HEK293 (cell line): ENCODE results near the gene MED15.
A peak's percentile ranks its signal among the peaks of the same experiment; 100 is the strongest.

ENCODE experiments used
- CTCF ChIA-PET: fragments of 350-600 bp; formaldehyde crosslinking; extraction: SDS; loops from one replicate; lab custom pipeline; 2021; ENCODE audit warnings: antibody characterized with exemption; lab: Yijun Ruan, JAX
- POLR2A ChIA-PET: fragments of 300-600 bp; formaldehyde crosslinking; extraction: SDS; loops from one replicate; lab custom pipeline; 2020; ENCODE audit warnings: antibody characterized with exemption, inconsistent platforms; lab: Yijun Ruan, JAX
- H3K27ac ChIP-seq: fragments of 200-500 bp; sonication (Bioruptor generic); 2 replicates; pipeline ENCODE4 v1.5.1; 2014; ENCODE audit warnings: low read depth, low read length, control low read depth, inconsistent platforms; ENCODE audit errors: extremely low read depth
- H3K36me3 ChIP-seq, 2 experiments: fragments of 200-500 bp in 1 of 2; sonication (Bioruptor generic) in 1 of 2; 1 replicate in 1 of 2; 2 replicates in 1 of 2; pipeline ENCODE4 v1.5.1; 2014 to 2017; ENCODE audit warnings: inconsistent platforms in 2 of 2, low read length in 2 of 2; ENCODE audit not compliant: control insufficient read depth in 2 of 2, insufficient read depth in 1 of 2
- H3K4me1 ChIP-seq: fragments of 200-500 bp; sonication (Bioruptor generic); 2 replicates; pipeline ENCODE4 v1.5.1; 2014; ENCODE audit warnings: mild to moderate bottlenecking, low read length, inconsistent platforms; ENCODE audit not compliant: control insufficient read depth, insufficient read depth
- H3K4me3 ChIP-seq: 2 replicates; pipeline ENCODE4 v1.5.1; 2011; ENCODE audit warnings: low read depth, mild to moderate bottlenecking, control low read depth, low read length, moderate library complexity
- H3K9me3 ChIP-seq: fragments of 200-500 bp; sonication (Bioruptor generic); 2 replicates; pipeline ENCODE4 v1.5.1; 2014; ENCODE audit warnings: low read depth, low read length, inconsistent platforms; ENCODE audit not compliant: control insufficient read depth, insufficient read depth
- KLF16 ChIP-seq: fragments of 450-650 bp; formaldehyde crosslinking; IDR thresholded peaks from 2 replicates; pipeline ENCODE4 v1.5.1; 2017; ENCODE audit warnings: missing biosample characterization, missing genetic modification characterization
- PRDM2 ChIP-seq: fragments of 450-650 bp; formaldehyde crosslinking; IDR thresholded peaks from 2 replicates; pipeline ENCODE4 v1.5.1; 2016; ENCODE audit warnings: missing biosample characterization, missing genetic modification characterization, borderline replicate concordance
- PRDM6 ChIP-seq: fragments of 450-650 bp; formaldehyde crosslinking; IDR thresholded peaks from 2 replicates; pipeline ENCODE4 v1.5.1; 2017; ENCODE audit warnings: missing biosample characterization, missing genetic modification characterization
- ZNF155 ChIP-seq: fragments of 450-650 bp; formaldehyde crosslinking; IDR thresholded peaks from 2 replicates; pipeline ENCODE4 v1.5.1; 2016; ENCODE audit warnings: missing biosample characterization, missing genetic modification characterization
- ZNF324 ChIP-seq: fragments of 450-650 bp; formaldehyde crosslinking; IDR thresholded peaks from 2 replicates; pipeline ENCODE4 v1.5.1; 2016; ENCODE audit warnings: missing biosample characterization, missing genetic modification characterization
- ZNF571 ChIP-seq: fragments of 450-650 bp; formaldehyde crosslinking; IDR thresholded peaks from 2 replicates; pipeline ENCODE4 v1.5.0; 2017; ENCODE audit warnings: missing biosample characterization, missing genetic modification characterization
- ZNF660 ChIP-seq: fragments of 450-650 bp; IDR thresholded peaks from 2 replicates; pipeline ENCODE4 v1.5.1; 2018; ENCODE audit warnings: missing biosample characterization, mild to moderate bottlenecking, missing genetic modification characterization
- TF ChIP-seq, protein P1 (sequence below): fragments of 450-650 bp; formaldehyde crosslinking; IDR thresholded peaks from 2 replicates; pipeline ENCODE4 v1.5.1; 2016; ENCODE audit warnings: missing biosample characterization, missing genetic modification characterization
- TF ChIP-seq, protein P2 (sequence below): fragments of 450-650 bp; formaldehyde crosslinking; IDR thresholded peaks from 2 replicates; pipeline ENCODE4 v1.5.1; 2017; ENCODE audit warnings: missing biosample characterization, missing genetic modification characterization

The MED15 gene

GRCh38 chr22:20536590-20537324 is 29.3 kb downstream of the MED15 start:
- Histone ChIP-seq H3K4me3 (no peak overlapping the region), H3K27ac (no peak overlapping the region), H3K36me3 (peaks cover 17 to 59% of the 10 kb centered on the region in 2 experiments)
- CTCF ChIA-PET = interaction anchor here (3.2 kb wide), 1 partner anchor 27 kb away, joined by 19 read pairs; no protein-coding TSS in a partner anchor
- TF ChIP-seq ZNF571 (tag by site-specific recombination) = no peak
- TF ChIP-seq, protein P1, sequence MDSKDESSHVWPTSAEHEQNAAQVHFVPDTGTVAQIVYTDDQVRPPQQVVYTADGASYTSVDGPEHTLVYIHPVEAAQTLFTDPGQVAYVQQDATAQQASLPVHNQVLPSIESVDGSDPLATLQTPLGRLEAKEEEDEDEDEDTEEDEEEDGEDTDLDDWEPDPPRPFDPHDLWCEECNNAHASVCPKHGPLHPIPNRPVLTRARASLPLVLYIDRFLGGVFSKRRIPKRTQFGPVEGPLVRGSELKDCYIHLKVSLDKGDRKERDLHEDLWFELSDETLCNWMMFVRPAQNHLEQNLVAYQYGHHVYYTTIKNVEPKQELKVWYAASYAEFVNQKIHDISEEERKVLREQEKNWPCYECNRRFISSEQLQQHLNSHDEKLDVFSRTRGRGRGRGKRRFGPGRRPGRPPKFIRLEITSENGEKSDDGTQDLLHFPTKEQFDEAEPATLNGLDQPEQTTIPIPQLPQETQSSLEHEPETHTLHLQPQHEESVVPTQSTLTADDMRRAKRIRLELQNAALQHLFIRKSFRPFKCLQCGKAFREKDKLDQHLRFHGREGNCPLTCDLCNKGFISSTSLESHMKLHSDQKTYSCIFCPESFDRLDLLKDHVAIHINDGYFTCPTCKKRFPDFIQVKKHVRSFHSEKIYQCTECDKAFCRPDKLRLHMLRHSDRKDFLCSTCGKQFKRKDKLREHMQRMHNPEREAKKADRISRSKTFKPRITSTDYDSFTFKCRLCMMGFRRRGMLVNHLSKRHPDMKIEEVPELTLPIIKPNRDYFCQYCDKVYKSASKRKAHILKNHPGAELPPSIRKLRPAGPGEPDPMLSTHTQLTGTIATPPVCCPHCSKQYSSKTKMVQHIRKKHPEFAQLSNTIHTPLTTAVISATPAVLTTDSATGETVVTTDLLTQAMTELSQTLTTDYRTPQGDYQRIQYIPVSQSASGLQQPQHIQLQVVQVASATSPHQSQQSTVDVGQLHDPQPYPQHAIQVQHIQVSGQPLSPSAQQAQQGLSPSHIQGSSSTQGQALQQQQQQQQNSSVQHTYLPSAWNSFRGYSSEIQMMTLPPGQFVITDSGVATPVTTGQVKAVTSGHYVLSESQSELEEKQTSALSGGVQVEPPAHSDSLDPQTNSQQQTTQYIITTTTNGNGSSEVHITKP (tag by site-specific recombination) = peak; percentile 94
- no peak for TF ChIP-seq ZNF324 (tag by site-specific recombination)
- TF ChIP-seq, all 188 proteins: peak for 1
- POLR2A ChIA-PET = interaction anchor here (0.6 kb wide), 1 partner anchor 28 kb away, joined by 5 read pairs; no protein-coding TSS in a partner anchor
- Histone ChIP-seq H3K4me1 (peaks cover 2% of the 10 kb centered on the region), H3K9me3 (no peaks in the 10 kb centered on the region)

DNA sequence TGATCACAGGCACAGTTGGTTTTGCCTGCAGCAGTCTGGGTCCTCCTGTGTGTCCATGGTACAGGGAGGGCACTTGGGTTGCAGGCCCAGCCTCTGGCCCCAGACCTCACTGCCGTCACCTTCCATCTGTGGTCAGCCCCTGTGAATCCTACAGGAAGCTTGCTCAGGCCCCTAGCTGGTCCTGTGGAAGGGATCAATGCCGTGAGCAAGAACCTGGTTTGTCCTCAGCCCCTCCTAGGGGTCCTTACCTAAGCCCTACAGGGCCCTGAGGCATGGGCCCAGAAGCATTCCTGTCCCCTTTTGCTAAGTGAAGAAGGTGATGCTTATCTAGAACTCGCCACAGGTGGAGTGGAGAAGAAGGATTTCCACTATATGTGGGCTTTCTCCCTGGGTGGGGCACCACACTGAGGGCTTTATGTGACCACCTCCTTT is 29.9 kb downstream of the MED15 start:
- peaks cover 17 to 65% of the 10 kb centered on the region in 2 experiments for H3K36me3 ChIP-seq
- TF ChIP-seq PRDM6 (tag by site-specific recombination) (no peak), ZNF155 (tag by site-specific recombination) (no peak), ZNF324 (tag by site-specific recombination) (no peak), ZNF660 (tag by site-specific recombination) (no peak), PRDM2 (tag by site-specific recombination) (no peak), KLF16 (no peak)
- TF ChIP-seq, protein P2, sequence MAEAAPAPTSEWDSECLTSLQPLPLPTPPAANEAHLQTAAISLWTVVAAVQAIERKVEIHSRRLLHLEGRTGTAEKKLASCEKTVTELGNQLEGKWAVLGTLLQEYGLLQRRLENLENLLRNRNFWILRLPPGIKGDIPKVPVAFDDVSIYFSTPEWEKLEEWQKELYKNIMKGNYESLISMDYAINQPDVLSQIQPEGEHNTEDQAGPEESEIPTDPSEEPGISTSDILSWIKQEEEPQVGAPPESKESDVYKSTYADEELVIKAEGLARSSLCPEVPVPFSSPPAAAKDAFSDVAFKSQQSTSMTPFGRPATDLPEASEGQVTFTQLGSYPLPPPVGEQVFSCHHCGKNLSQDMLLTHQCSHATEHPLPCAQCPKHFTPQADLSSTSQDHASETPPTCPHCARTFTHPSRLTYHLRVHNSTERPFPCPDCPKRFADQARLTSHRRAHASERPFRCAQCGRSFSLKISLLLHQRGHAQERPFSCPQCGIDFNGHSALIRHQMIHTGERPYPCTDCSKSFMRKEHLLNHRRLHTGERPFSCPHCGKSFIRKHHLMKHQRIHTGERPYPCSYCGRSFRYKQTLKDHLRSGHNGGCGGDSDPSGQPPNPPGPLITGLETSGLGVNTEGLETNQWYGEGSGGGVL (tag by site-specific recombination) = no peak
- TF ChIP-seq, all 188 proteins: peak for 0
- no peaks in the 10 kb centered on the region for H3K4me1 ChIP-seq
- H3K4me3 ChIP-seq = no peak overlapping the region
- H3K9me3 ChIP-seq = no peaks in the 10 kb centered on the region
- ChIA-PET CTCF (interaction anchor here (0.6 to 3.2 kb wide), 2 partner anchors 27 to 35 kb away, joined by 3 to 19 read pairs; no protein-coding TSS in a partner anchor), POLR2A (no interaction called here)
- H3K27ac ChIP-seq = no peak overlapping the region
